ENCODE measurements around the gene DPH6. TPM values are rescaled to one million over a fixed set of nuclear protein-coding genes. Genes with fewer than 3 reads are reported as not detected.

The DPH6 gene
- total RNA-seq, 1 experiment from 2014 or later, result 5.3 TPM

- DNase-seq, result no peak
- no TSS peak for BruUV-seq (replicated peaks)
- CTCF ChIA-PET, result no interaction called here
- H3K27me3 Mint-ChIP-seq (ENCODE audit: unreplicated experiment), result no peaks in the 10 kb centered on the region
- no peaks in the 10 kb centered on the region for H3K36me3 Mint-ChIP-seq (ENCODE audit: insufficient read depth, unreplicated experiment)
- no peak overlapping the region for H3K27ac Mint-ChIP-seq (ENCODE audit: unreplicated experiment)
- no peak for TF ChIP-seq CTCF (IDR thresholded peaks at IDR 0.05; ENCODE audit: unreplicated experiment)
- H3K9me3 Mint-ChIP-seq (ENCODE audit: low read depth, unreplicated experiment), result no peaks in the 10 kb centered on the region
- no peaks in the 10 kb centered on the region for H3K4me1 Mint-ChIP-seq (ENCODE audit: low read depth, unreplicated experiment)
- no peak overlapping the region for H3K4me3 Mint-ChIP-seq (ENCODE audit: low read depth, unreplicated experiment)
- intact Hi-C loops (cut with micrococcal nuclease; ENCODE audit: unreplicated experiment), result no loop called here
Observed at GRCh38 chr15:35466476-35466875, 79.5 kb downstream of the DPH6 start.

GRCh38 chr15:35465783-35466182 lies 80.2 kb downstream of the DPH6 start:
- intact Hi-C loops (cut with micrococcal nuclease; ENCODE audit: unreplicated experiment), result no loop called here
- no peaks in the 10 kb centered on the region for H3K4me1 Mint-ChIP-seq (ENCODE audit: low read depth, unreplicated experiment)
- H3K27me3 Mint-ChIP-seq (ENCODE audit: unreplicated experiment), result no peaks in the 10 kb centered on the region
- no peak overlapping the region for H3K4me3 Mint-ChIP-seq (ENCODE audit: low read depth, unreplicated experiment)
- no peaks in the 10 kb centered on the region for H3K9me3 Mint-ChIP-seq (ENCODE audit: low read depth, unreplicated experiment)
- H3K36me3 Mint-ChIP-seq (ENCODE audit: insufficient read depth, unreplicated experiment), result no peaks in the 10 kb centered on the region
- H3K27ac Mint-ChIP-seq (ENCODE audit: unreplicated experiment), result no peak overlapping the region
- CTCF ChIA-PET, result no interaction called here
- BruUV-seq (replicated peaks), result no TSS peak
- no peak for DNase-seq
- no peak for TF ChIP-seq CTCF (IDR thresholded peaks at IDR 0.05; ENCODE audit: unreplicated experiment)

- intact Hi-C loops (cut with micrococcal nuclease; ENCODE audit: unreplicated experiment), result no loop called here
- DNase-seq, result no peak
- no peaks in the 10 kb centered on the region for H3K27me3 Mint-ChIP-seq (ENCODE audit: unreplicated experiment)
- no peaks in the 10 kb centered on the region for H3K4me1 Mint-ChIP-seq (ENCODE audit: low read depth, unreplicated experiment)
- no peak overlapping the region for H3K27ac Mint-ChIP-seq (ENCODE audit: unreplicated experiment)
- no peak overlapping the region for H3K4me3 Mint-ChIP-seq (ENCODE audit: low read depth, unreplicated experiment)
- BruUV-seq (replicated peaks), result no TSS peak
- CTCF ChIA-PET, result no interaction called here
- TF ChIP-seq CTCF (IDR thresholded peaks at IDR 0.05; ENCODE audit: unreplicated experiment), result no peak
- H3K9me3 Mint-ChIP-seq (ENCODE audit: low read depth, unreplicated experiment), result no peaks in the 10 kb centered on the region
- no peaks in the 10 kb centered on the region for H3K36me3 Mint-ChIP-seq (ENCODE audit: insufficient read depth, unreplicated experiment)
Observed at GRCh38 chr15:35460616-35461015, 85.3 kb downstream of the DPH6 start.

GRCh38 chr15:35458176-35458856 lies 87.6 kb downstream of the DPH6 start:
- H3K36me3 Mint-ChIP-seq (ENCODE audit: insufficient read depth, unreplicated experiment), result no peaks in the 10 kb centered on the region
- CTCF ChIA-PET, result no interaction called here
- H3K27ac Mint-ChIP-seq (ENCODE audit: unreplicated experiment), result no peak overlapping the region
- no TSS peak for BruUV-seq (replicated peaks)
- TF ChIP-seq CTCF (IDR thresholded peaks at IDR 0.05; ENCODE audit: unreplicated experiment), result no peak
- intact Hi-C loops (cut with micrococcal nuclease; ENCODE audit: unreplicated experiment), result no loop called here
- no peak for DNase-seq
- no peaks in the 10 kb centered on the region for H3K4me1 Mint-ChIP-seq (ENCODE audit: low read depth, unreplicated experiment)
- H3K9me3 Mint-ChIP-seq (ENCODE audit: low read depth, unreplicated experiment), result no peaks in the 10 kb centered on the region
- no peaks in the 10 kb centered on the region for H3K27me3 Mint-ChIP-seq (ENCODE audit: unreplicated experiment)
- H3K4me3 Mint-ChIP-seq (ENCODE audit: low read depth, unreplicated experiment), result no peak overlapping the region
